GM23338 (cell line): Measurements from ENCODE around the gene ZBTB40. TPM values are rescaled to one million over a fixed set of nuclear protein-coding genes. Genes with fewer than 3 reads are reported as not detected.

Source experiments
- ATAC-seq: fragments of 200-7000 bp; cut with Tn5 transposase; 3 replicates; pipeline ENCODE4 v1.9.1; 2020
- DNase-seq: peaks from one replicate; pipeline ENCODE4 v3.0.0-alpha.2; 2015; ENCODE audit warnings: low spot score
- H2AFZ ChIP-seq: fragments of 200-600 bp; sonication (generic); 2 replicates; pipeline ENCODE4 v1.8.0; 2016; ENCODE audit warnings: antibody characterized with exemption, mild to moderate bottlenecking, moderate library complexity
- H3F3A ChIP-seq: fragments of 200-600 bp; sonication (generic); replicated peaks from 2 replicates; pipeline ENCODE4 v1.8.0; 2017; ENCODE audit warnings: antibody characterized with exemption, mixed run types, low read depth
- H3K27ac ChIP-seq: fragments of 200-600 bp; sonication (generic); 2 replicates; pipeline ENCODE4 v1.6.1; 2016; ENCODE audit warnings: low read depth
- H3K27me3 ChIP-seq: fragments of 200-600 bp; sonication (generic); 2 replicates; pipeline ENCODE4 v1.8.0; 2016; ENCODE audit warnings: mild to moderate bottlenecking, mixed run types, moderate library complexity; ENCODE audit not compliant: insufficient read depth
- H3K36me3 ChIP-seq: fragments of 200-600 bp; sonication (generic); 2 replicates; pipeline ENCODE4 v1.8.0; 2016; ENCODE audit warnings: mild to moderate bottlenecking; ENCODE audit not compliant: insufficient read depth
- H3K4me1 ChIP-seq: fragments of 200-600 bp; sonication (generic); 2 replicates; pipeline ENCODE4 v1.8.0; 2016; ENCODE audit warnings: mild to moderate bottlenecking, moderate library complexity; ENCODE audit not compliant: insufficient read depth
- H3K4me2 ChIP-seq: fragments of 200-600 bp; sonication (generic); 2 replicates; pipeline ENCODE4 v1.7.1; 2017; ENCODE audit warnings: mixed run types
- H3K4me3 ChIP-seq: fragments of 200-600 bp; sonication (generic); 2 replicates; pipeline ENCODE4 v1.6.1; 2016; ENCODE audit warnings: mixed run types
- H3K79me2 ChIP-seq: fragments of 200-600 bp; sonication (generic); replicated peaks from 2 replicates; pipeline ENCODE4 v1.8.0; 2017; ENCODE audit warnings: mild to moderate bottlenecking; ENCODE audit not compliant: insufficient read depth
- H3K9me2 ChIP-seq: fragments of 200-600 bp; sonication (generic); 2 replicates; pipeline ENCODE4 v1.8.0; 2017; ENCODE audit not compliant: insufficient read depth
- H4K20me1 ChIP-seq: fragments of 200-600 bp; sonication (generic); replicated peaks from 2 replicates; pipeline ENCODE4 v1.8.0; 2017; ENCODE audit warnings: mild to moderate bottlenecking; ENCODE audit not compliant: insufficient read depth
- H3K27ac Mint-ChIP-seq: 2 replicates; pipeline ENCODE4 v1.8.0; 2020; ENCODE audit warnings: inconsistent platforms, mild to moderate bottlenecking, moderate library complexity, mixed read lengths
- H3K27me3 Mint-ChIP-seq: 3 replicates; pipeline ENCODE4 v1.8.0; 2022; ENCODE audit warnings: low read depth, mild to moderate bottlenecking, moderate library complexity, mixed read lengths, inconsistent platforms; ENCODE audit not compliant: insufficient read depth, poor library complexity
- H3K36me3 Mint-ChIP-seq: 3 replicates; pipeline ENCODE4 v1.8.0; 2021; ENCODE audit warnings: low read depth, mild to moderate bottlenecking, inconsistent platforms, moderate library complexity, mixed read lengths
- H3K4me1 Mint-ChIP-seq: 3 replicates; pipeline ENCODE4 v1.8.0; 2020; ENCODE audit warnings: mild to moderate bottlenecking, inconsistent platforms, mixed read lengths
- H3K4me3 Mint-ChIP-seq: 3 replicates; pipeline ENCODE4 v1.8.0; 2021; ENCODE audit warnings: moderate library complexity, mild to moderate bottlenecking, inconsistent platforms, mixed read lengths
- H3K9me3 Mint-ChIP-seq: 3 replicates; pipeline ENCODE4 v1.8.0; 2020; ENCODE audit warnings: moderate library complexity, mild to moderate bottlenecking, inconsistent platforms, mixed read lengths
- CTCF ChIP-seq, 2 experiments: fragments of 200-600 bp in 1 of 2; sonication (generic) in 1 of 2; conservative IDR thresholded peaks; 2 replicates each; pipeline versions ENCODE4 v1.5.1 to v1.6.1; 2016 to 2017; ENCODE audit warnings: antibody characterized with exemption in 2 of 2, low read depth in 2 of 2, mild to moderate bottlenecking in 2 of 2, moderate library complexity in 1 of 2
- EZH2phosphoT487 ChIP-seq: fragments of 200-600 bp; sonication (generic); IDR thresholded peaks from one replicate; pipeline ENCODE4 v1.8.1; 2018; ENCODE audit warnings: antibody characterized with exemption; ENCODE audit not compliant: unreplicated experiment
- JUNB ChIP-seq: IDR thresholded peaks from one replicate; pipeline ENCODE4 v1.6.1; 2016; ENCODE audit warnings: antibody characterized with exemption; ENCODE audit not compliant: unreplicated experiment
- NANOG ChIP-seq: IDR thresholded peaks from 2 replicates; pipeline ENCODE4 v1.6.1; 2016; ENCODE audit warnings: antibody characterized with exemption, borderline replicate concordance
- STAT1 ChIP-seq: IDR thresholded peaks from one replicate; pipeline ENCODE4 v1.6.1; 2016; ENCODE audit warnings: antibody characterized with exemption; ENCODE audit not compliant: unreplicated experiment
- ZNF114 ChIP-seq: fragments of 250-450 bp; sonication (Bioruptor Pico); IDR thresholded peaks from 2 replicates; pipeline ENCODE4 v1.5.0; 2020; ENCODE audit warnings: mild to moderate bottlenecking, moderate library complexity
- polyA plus RNA-seq: library from polyadenylated mRNA; unstranded; fragments of >200 nt; fragmentation: Nextera tagmentation; extraction: Ambion mirVana; gene quantifications from 2 replicates; pipeline ENCODE4 v1.2.1, GENCODE V29; 2016
- total RNA-seq: library from RNA; depleted of rRNA; stranded (reverse); fragments of >200 nt; shearing (Covaris generic); gene quantifications from 2 replicates; pipeline ENCODE4 v1.2.3, GENCODE V29; 2014
- TF ChIP-seq, protein P1 (sequence below): fragments of 250-450 bp; sonication (Bioruptor Pico); IDR thresholded peaks from 2 replicates; pipeline ENCODE4 v1.5.0; 2020; ENCODE audit warnings: mild to moderate bottlenecking, moderate library complexity
- TF ChIP-seq, protein P2 (sequence below): IDR thresholded peaks from 2 replicates; pipeline ENCODE4 v1.6.1; 2016; ENCODE audit warnings: antibody characterized with exemption
- TF ChIP-seq, protein P3 (sequence below): IDR thresholded peaks from one replicate; pipeline ENCODE4 v1.6.1; 2018; ENCODE audit warnings: antibody characterized with exemption; ENCODE audit not compliant: unreplicated experiment

Gene ZBTB40
- total and polyA plus RNA-seq, 2 experiments from 2014 or later: 3.1 to 22.7 TPM

GRCh38 chr1:22483121-22483520 lies 31.5 kb downstream of the ZBTB40 start (continued):
- TF ChIP-seq, protein P1, sequence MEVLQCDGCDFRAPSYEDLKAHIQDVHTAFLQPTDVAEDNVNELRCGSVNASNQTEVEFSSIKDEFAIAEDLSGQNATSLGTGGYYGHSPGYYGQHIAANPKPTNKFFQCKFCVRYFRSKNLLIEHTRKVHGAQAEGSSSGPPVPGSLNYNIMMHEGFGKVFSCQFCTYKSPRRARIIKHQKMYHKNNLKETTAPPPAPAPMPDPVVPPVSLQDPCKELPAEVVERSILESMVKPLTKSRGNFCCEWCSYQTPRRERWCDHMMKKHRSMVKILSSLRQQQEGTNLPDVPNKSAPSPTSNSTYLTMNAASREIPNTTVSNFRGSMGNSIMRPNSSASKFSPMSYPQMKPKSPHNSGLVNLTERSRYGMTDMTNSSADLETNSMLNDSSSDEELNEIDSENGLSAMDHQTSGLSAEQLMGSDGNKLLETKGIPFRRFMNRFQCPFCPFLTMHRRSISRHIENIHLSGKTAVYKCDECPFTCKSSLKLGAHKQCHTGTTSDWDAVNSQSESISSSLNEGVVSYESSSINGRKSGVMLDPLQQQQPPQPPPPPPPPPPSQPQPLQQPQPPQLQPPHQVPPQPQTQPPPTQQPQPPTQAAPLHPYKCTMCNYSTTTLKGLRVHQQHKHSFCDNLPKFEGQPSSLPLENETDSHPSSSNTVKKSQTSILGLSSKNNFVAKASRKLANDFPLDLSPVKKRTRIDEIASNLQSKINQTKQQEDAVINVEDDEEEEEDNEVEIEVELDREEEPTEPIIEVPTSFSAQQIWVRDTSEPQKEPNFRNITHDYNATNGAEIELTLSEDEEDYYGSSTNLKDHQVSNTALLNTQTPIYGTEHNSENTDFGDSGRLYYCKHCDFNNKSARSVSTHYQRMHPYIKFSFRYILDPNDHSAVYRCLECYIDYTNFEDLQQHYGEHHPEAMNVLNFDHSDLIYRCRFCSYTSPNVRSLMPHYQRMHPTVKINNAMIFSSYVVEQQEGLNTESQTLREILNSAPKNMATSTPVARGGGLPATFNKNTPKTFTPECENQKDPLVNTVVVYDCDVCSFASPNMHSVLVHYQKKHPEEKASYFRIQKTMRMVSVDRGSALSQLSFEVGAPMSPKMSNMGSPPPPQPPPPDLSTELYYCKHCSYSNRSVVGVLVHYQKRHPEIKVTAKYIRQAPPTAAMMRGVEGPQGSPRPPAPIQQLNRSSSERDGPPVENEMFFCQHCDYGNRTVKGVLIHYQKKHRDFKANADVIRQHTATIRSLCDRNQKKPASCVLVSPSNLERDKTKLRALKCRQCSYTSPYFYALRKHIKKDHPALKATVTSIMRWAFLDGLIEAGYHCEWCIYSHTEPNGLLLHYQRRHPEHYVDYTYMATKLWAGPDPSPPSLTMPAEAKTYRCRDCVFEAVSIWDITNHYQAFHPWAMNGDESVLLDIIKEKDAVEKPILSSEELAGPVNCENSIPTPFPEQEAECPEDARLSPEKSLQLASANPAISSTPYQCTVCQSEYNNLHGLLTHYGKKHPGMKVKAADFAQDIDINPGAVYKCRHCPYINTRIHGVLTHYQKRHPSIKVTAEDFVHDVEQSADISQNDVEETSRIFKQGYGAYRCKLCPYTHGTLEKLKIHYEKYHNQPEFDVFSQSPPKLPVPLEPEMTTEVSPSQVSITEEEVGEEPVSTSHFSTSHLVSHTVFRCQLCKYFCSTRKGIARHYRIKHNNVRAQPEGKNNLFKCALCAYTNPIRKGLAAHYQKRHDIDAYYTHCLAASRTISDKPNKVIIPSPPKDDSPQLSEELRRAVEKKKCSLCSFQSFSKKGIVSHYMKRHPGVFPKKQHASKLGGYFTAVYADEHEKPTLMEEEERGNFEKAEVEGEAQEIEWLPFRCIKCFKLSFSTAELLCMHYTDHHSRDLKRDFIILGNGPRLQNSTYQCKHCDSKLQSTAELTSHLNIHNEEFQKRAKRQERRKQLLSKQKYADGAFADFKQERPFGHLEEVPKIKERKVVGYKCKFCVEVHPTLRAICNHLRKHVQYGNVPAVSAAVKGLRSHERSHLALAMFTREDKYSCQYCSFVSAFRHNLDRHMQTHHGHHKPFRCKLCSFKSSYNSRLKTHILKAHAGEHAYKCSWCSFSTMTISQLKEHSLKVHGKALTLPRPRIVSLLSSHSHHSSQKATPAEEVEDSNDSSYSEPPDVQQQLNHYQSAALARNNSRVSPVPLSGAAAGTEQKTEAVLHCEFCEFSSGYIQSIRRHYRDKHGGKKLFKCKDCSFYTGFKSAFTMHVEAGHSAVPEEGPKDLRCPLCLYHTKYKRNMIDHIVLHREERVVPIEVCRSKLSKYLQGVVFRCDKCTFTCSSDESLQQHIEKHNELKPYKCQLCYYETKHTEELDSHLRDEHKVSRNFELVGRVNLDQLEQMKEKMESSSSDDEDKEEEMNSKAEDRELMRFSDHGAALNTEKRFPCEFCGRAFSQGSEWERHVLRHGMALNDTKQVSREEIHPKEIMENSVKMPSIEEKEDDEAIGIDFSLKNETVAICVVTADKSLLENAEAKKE: no peak
- TF ChIP-seq ZNF114 (CRISPR knock-in tag) (no peak), CTCF (conservative IDR thresholded peaks at IDR 0.05; ENCODE audit: low read depth in 2 of 2) (no peak), JUNB (no peak)
- TF ChIP-seq, protein P2, sequence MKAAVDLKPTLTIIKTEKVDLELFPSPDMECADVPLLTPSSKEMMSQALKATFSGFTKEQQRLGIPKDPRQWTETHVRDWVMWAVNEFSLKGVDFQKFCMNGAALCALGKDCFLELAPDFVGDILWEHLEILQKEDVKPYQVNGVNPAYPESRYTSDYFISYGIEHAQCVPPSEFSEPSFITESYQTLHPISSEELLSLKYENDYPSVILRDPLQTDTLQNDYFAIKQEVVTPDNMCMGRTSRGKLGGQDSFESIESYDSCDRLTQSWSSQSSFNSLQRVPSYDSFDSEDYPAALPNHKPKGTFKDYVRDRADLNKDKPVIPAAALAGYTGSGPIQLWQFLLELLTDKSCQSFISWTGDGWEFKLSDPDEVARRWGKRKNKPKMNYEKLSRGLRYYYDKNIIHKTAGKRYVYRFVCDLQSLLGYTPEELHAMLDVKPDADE: no peak

DNA sequence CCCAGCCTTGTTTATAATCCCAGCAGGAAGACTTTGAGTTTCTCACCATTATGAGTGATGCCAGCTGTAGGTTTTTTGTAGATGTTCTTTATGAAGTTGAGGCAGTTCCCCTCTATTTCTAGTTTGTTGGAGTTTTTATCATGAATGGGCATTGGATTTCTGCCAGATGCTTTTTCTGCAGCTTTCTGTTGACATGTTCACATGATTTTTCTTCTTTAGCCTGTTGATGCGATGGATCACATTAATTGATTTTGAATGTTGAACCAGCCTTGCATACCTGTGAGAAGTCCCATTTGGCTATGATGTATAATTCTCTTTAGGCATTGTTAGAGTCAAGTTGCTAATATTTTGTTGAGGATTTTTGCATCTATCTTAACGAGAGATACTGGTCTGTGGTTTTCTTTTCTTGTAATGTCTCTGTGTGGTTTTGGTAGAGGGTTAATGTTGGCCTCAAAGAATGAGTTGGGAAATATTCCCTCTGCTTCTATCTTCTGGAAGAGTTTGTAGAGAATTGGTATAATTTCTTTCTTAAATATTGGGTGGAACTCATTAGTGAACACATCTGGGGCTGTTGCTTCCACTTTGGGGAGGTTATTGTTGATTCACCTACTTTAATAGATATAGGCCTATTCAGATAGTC lies 33.2 kb downstream of the ZBTB40 start:
- Histone ChIP-seq H3F3A (no peaks in the 10 kb centered on the region), H2AFZ (no peak overlapping the region), H3K9me2 (no peaks in the 10 kb centered on the region), H4K20me1 (0 out of 2 replicates have a peak, but pooled peaks cover 5% of the 10 kb centered on the region), H3K36me3 (no peaks in the 10 kb centered on the region), H3K4me3 (no peak overlapping the region), H3K4me1 (peaks cover 19% of the 10 kb centered on the region), H3K79me2 (peaks cover 77% of the 10 kb centered on the region), H3K27ac (no peak overlapping the region), H3K27me3 (no peaks in the 10 kb centered on the region), H3K4me2 (no peak overlapping the region)
- no peak for DNase-seq
- Mint-ChIP-seq H3K27me3 (peaks cover 2% of the 10 kb centered on the region), H3K9me3 (peaks cover 12% of the 10 kb centered on the region; the same call in 2 of the 3 replicates), H3K4me1 (peaks cover 2% of the 10 kb centered on the region; the same call in 1 of the 3 replicates), H3K36me3 (peaks cover 4% of the 10 kb centered on the region; the same call in 1 of the 3 replicates), H3K4me3 (no peak overlapping the region), H3K27ac (no peak overlapping the region)
- ATAC-seq: no peak
- TF ChIP-seq EZH2phosphoT487: no peak
- TF ChIP-seq NANOG: no peak
- TF ChIP-seq CTCF (conservative IDR thresholded peaks at IDR 0.05; ENCODE audit: low read depth in 2 of 2): no peak
- TF ChIP-seq, protein P3, sequence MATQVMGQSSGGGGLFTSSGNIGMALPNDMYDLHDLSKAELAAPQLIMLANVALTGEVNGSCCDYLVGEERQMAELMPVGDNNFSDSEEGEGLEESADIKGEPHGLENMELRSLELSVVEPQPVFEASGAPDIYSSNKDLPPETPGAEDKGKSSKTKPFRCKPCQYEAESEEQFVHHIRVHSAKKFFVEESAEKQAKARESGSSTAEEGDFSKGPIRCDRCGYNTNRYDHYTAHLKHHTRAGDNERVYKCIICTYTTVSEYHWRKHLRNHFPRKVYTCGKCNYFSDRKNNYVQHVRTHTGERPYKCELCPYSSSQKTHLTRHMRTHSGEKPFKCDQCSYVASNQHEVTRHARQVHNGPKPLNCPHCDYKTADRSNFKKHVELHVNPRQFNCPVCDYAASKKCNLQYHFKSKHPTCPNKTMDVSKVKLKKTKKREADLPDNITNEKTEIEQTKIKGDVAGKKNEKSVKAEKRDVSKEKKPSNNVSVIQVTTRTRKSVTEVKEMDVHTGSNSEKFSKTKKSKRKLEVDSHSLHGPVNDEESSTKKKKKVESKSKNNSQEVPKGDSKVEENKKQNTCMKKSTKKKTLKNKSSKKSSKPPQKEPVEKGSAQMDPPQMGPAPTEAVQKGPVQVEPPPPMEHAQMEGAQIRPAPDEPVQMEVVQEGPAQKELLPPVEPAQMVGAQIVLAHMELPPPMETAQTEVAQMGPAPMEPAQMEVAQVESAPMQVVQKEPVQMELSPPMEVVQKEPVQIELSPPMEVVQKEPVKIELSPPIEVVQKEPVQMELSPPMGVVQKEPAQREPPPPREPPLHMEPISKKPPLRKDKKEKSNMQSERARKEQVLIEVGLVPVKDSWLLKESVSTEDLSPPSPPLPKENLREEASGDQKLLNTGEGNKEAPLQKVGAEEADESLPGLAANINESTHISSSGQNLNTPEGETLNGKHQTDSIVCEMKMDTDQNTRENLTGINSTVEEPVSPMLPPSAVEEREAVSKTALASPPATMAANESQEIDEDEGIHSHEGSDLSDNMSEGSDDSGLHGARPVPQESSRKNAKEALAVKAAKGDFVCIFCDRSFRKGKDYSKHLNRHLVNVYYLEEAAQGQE: no peak
- TF ChIP-seq STAT1: no peak
- TF ChIP-seq JUNB: no peak
